BLaER1 (cell line): Measurements from ENCODE around the gene SMARCB1.

Experiments used
- H3K27ac ChIP-seq: shearing (Covaris generic); formaldehyde crosslinking; 2 replicates; pipeline ENCODE4 v1.8.1; 2022
- H3K27me3 ChIP-seq: shearing (Covaris generic); formaldehyde crosslinking; 2 replicates; pipeline ENCODE4 v1.8.1; 2022
- H3K36me3 ChIP-seq: shearing (Covaris generic); formaldehyde crosslinking; 2 replicates; pipeline ENCODE4 v1.8.1; 2022
- H3K4me1 ChIP-seq: shearing (Covaris generic); formaldehyde crosslinking; 2 replicates; pipeline ENCODE4 v1.8.1; 2022
- H3K4me2 ChIP-seq: shearing (Covaris generic); formaldehyde crosslinking; 2 replicates; pipeline ENCODE4 v1.8.1; 2022
- H3K4me3 ChIP-seq: shearing (Covaris generic); formaldehyde crosslinking; 2 replicates; pipeline ENCODE4 v1.8.1; 2022
- H3K9ac ChIP-seq: shearing (Covaris generic); formaldehyde crosslinking; 2 replicates; pipeline ENCODE4 v1.8.1; 2022
- H3K9me3 ChIP-seq: shearing (Covaris generic); formaldehyde crosslinking; 2 replicates; pipeline ENCODE4 v1.8.1; 2022
- H4K20me1 ChIP-seq: shearing (Covaris generic); formaldehyde crosslinking; 2 replicates; pipeline ENCODE4 v1.8.1; 2022
- Cebpa-rat ChIP-seq: shearing (Covaris generic); IDR thresholded peaks from 2 replicates; pipeline ENCODE4 v1.8.1; 2022

Gene SMARCB1

DNA sequence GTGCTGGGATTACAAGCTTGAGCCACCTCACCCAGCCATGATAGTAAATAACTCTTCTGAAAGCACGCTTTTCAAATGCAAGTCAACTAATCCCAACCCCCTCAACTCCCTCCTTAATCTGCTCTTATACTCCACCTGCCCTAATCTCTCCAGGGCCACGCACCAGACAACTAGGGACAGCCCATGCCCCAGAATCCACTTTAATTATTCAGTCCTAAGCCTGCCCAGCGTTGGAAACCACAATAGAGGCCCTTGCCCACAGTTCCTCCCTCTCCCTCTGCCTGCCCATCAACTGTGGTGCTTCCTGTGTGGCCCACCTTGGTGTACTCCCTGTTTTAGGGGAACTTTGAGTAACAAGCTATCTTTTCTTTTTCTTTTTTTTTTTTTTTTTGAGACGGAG is 29.9 kb upstream of the SMARCB1 start:
- Histone ChIP-seq H3K27me3 (no peaks in the 10 kb centered on the region), H3K4me2 (peak overlapping the region; percentile 99), H3K9ac (peak overlapping the region; percentile 27; the same call in 1 of the 2 replicates), H3K9me3 (no peaks in the 10 kb centered on the region), H3K4me1 (peaks cover 75% of the 10 kb centered on the region), H3K36me3 (no peaks in the 10 kb centered on the region), H3K27ac (peak overlapping the region; percentile 64), H3K4me3 (no peak overlapping the region), H4K20me1 (no peaks in the 10 kb centered on the region)
- no peak for TF ChIP-seq Cebpa-rat

DNA sequence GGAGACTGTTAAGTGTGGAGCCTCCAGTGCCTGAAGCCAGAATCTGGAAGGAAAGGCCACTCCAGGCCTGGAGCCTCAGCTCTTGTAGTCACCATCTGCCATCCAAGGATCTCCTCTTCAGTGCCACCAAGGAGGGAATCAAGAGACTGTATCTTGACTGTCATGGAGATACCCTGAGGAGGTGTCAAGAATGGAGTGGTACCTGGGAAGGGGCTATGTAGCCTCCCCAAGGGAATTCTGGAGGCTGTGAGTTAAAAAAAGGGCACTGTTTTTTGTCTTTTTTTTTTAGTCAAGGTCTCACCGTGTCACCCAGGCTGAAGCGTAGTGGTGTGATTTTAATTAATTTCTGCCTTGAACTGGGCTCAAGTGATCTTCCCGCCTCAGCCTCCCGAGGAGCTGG is 27.2 kb upstream of the SMARCB1 start:
- Histone ChIP-seq H3K4me1 (peaks cover 97% of the 10 kb centered on the region), H4K20me1 (peaks cover 16% of the 10 kb centered on the region), H3K4me3 (no peak overlapping the region), H3K9ac (no peak overlapping the region), H3K36me3 (peaks cover 8% of the 10 kb centered on the region), H3K9me3 (no peaks in the 10 kb centered on the region), H3K27ac (no peak overlapping the region), H3K27me3 (no peaks in the 10 kb centered on the region), H3K4me2 (no peak overlapping the region)
- no peak for TF ChIP-seq Cebpa-rat

DNA sequence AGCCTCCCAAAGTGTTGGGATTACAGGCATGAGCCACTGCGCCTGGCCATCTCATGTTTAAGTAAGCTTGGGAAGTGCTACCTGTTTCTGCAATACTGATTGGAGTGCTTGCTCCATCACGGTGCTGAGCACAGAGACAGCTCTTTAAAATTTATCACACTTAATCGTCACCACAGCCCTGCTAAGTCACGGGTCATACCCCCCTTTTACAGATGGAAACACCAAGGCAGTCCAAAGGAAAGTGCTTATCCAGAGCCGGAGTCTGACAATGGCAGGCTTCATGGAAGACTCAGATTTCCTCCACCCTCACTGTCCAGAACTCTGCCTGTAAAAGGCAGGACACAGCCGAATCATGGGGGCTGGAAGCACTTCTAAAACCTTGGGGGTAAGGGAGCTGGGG is 26.7 kb upstream of the SMARCB1 start:
- H3K4me1 ChIP-seq, result peaks cover 97% of the 10 kb centered on the region
- no peaks in the 10 kb centered on the region for H3K9me3 ChIP-seq
- peaks cover 12% of the 10 kb centered on the region for H3K36me3 ChIP-seq
- H3K4me3 ChIP-seq, result no peak overlapping the region
- no peak overlapping the region for H3K9ac ChIP-seq
- TF ChIP-seq Cebpa-rat, result no peak
- no peak overlapping the region for H3K27ac ChIP-seq
- no peaks in the 10 kb centered on the region for H3K27me3 ChIP-seq
- 0 out of 2 replicates have a peak overlapping the region, but pooled peaks have one; percentile 43 for H3K4me2 ChIP-seq
- peaks cover 21% of the 10 kb centered on the region for H4K20me1 ChIP-seq

DNA sequence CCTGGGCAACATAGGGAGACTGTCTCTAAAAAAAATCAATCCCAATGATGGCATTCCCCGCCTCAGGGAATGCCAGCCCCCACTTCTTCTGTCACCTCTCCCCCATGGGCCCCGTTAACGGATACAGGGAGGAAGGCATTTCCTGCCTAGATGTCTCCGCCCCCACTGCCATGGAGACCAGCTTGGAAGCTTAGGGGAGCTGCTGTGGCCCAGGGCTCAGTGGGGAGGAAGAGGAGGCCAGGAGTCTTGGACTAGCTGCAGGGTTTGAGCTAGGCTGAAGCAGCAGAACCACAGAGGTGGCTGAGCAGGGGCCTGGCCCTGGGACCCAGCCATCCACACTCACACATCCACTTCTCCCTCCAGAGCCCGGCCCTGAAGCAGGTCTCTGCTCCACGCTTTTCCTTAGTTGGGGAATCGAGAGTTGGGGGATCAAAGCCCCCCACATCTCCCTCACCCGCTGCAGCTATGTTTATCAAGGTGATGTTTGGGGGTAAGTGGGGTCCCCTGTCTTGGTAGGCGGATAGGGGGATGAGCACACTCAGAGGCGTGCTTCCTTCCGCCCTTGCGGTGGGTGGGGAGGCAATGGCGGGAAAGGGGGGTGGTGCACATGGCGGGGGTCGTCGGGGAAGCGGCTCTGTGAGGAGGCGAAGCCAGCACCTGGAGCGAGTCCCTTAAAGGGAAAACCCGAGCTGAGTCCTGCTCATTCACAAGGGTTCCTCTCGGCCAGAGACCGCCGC is 23.8 kb upstream of the SMARCB1 start, which contains the start of gene C22orf15:
C22orf15 (plus strand) TSS at position 149 of the 737 bp plus-strand sequence; CDS start at position 466, 317 bp downstream.
- peak within 1 kb of the TSS; percentile 77 for H3K27ac ChIP-seq
- peak within 1 kb of the TSS; percentile 72 for H3K9ac ChIP-seq
- peaks cover 87% of the 10 kb centered on the region for H3K4me1 ChIP-seq
- H3K4me3 ChIP-seq, result peak within 1 kb of the TSS; percentile 82
- no peaks in the 10 kb centered on the region for H3K27me3 ChIP-seq
- peaks cover 21% of the 10 kb centered on the region for H3K36me3 ChIP-seq
- peak within 1 kb of the TSS; percentile 99 for H3K4me2 ChIP-seq
- no peak for TF ChIP-seq Cebpa-rat
- no peaks in the 10 kb centered on the region for H3K9me3 ChIP-seq
- peaks cover 43% of the 10 kb centered on the region for H4K20me1 ChIP-seq

DNA sequence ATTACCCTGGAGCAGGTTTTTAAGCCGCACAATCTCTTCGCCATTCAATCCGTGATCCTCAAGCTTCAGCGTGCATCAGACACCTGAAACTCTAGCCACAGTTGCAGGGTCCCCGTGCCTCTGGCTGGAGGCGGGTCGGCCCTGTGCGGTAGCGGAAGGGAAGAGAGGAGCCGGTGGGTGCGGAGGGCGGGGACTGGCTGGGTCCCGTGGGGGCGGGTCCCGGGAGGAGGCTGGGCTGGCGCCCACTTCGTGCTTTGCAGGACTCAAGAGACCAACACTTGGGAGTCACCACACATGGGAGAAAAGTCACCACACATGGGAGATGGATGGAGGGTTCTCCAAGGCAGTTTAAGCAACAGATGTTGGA is 23.2 kb upstream of the SMARCB1 start:
- Histone ChIP-seq H3K27me3 (no peaks in the 10 kb centered on the region), H3K27ac (peak overlapping the region; percentile 77), H3K4me3 (peak overlapping the region; percentile 82), H3K9me3 (no peaks in the 10 kb centered on the region), H3K9ac (peak overlapping the region; percentile 72), H3K36me3 (peaks cover 21% of the 10 kb centered on the region), H3K4me2 (peak overlapping the region; percentile 99), H4K20me1 (peaks cover 43% of the 10 kb centered on the region), H3K4me1 (peaks cover 86% of the 10 kb centered on the region)
- TF ChIP-seq Cebpa-rat, result no peak

DNA sequence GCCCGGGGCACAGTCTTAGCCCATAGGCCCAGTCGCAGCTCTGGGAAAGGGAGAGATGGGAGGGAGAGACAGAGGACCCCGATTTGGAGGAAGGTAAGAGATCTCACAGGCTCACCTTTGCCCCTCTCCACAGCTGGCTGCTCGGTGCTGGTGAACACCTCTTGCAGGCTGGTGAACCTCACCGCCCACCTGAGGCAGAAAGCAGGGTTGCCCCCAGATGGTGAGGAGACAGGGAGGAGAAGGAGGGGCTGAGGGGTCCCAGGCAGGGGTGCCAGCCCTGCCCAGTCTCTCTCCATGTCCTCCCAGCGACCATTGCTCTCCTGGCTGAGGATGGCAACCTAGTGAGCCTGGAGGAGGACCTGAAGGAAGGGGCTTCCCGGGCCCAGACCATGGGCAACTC is 22.8 kb upstream of the SMARCB1 start:
- Histone ChIP-seq H3K9ac (peak overlapping the region; percentile 72), H3K27ac (peak overlapping the region; percentile 77), H3K9me3 (no peaks in the 10 kb centered on the region), H3K36me3 (peaks cover 21% of the 10 kb centered on the region), H3K4me2 (peak overlapping the region; percentile 99), H4K20me1 (peaks cover 43% of the 10 kb centered on the region), H3K27me3 (no peaks in the 10 kb centered on the region), H3K4me1 (peaks cover 86% of the 10 kb centered on the region), H3K4me3 (peak overlapping the region; percentile 82)
- no peak for TF ChIP-seq Cebpa-rat

DNA sequence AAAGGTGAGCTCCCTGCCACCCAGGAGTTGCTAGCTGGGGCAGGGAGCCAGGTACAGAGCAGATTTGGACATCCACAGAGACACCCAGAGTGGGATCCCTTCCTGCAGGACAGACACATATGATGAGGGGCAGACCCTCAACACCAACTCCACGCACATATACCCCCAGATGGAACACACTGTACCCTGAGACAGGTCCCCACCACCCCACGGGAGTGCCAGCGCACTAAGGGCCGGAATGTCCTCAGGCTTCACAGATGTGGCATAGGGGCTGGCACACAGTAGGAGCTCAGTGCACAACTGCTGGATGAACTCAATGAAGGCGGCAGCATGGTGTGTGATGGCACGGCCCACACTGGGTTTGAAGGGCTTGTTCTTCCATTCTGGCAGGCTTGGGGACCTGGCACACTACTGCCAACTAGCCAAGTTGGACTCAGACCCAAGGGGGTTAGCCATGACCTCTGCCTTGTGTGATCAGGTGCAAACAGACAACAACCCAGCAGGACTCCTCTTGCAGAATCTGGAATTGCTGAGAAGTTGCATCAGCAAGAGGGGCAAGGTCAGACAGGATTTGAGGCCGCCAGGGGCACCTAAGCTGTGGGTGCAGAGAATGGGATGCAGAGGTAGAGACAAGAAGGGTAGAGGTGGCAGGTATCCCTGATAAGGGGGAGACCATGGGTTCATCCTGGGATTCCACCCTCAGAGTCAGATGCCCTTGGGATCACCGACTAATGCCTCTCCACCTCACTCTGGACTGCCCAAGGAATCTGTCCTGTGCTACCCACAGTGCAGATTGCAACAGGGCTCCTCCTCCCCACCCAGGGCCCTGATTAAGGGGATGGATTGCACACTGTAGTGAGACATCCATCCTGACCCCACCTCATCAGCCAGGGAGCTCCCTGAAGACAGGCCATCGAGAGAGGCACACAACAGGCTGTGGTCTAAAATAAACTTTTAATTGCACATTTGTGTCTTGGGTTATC is 21.6 kb upstream of the SMARCB1 start:
- Histone ChIP-seq H4K20me1 (peaks cover 43% of the 10 kb centered on the region), H3K9ac (peak overlapping the region; percentile 72), H3K4me1 (peaks cover 87% of the 10 kb centered on the region), H3K9me3 (no peaks in the 10 kb centered on the region), H3K4me2 (peak overlapping the region; percentile 99), H3K36me3 (peaks cover 21% of the 10 kb centered on the region), H3K4me3 (peak overlapping the region; percentile 82), H3K27me3 (no peaks in the 10 kb centered on the region), H3K27ac (peak overlapping the region; percentile 77)
- no peak for TF ChIP-seq Cebpa-rat

DNA sequence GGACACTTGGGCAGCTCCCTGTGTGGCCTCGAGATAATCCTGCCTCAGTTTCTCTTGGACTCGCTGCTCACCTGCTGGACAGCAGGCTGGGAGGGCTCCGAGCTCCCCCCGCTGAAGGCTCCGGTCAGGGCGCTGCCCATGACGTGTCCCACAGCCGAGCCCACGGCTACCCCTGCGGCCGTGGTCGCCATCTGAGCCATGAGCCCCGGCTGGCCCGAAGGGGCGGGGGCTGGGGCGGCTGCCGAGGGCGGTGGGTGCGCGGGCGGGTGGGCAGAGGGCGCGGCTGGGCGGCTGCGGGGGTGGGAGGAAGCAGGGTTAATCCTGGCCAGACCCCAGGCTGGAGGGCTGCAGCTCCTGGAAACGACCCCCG is 19.5 kb upstream of the SMARCB1 start:
- H3K27me3 ChIP-seq, result no peaks in the 10 kb centered on the region
- peak overlapping the region; percentile 95 for H3K27ac ChIP-seq
- peak overlapping the region; percentile 93 for H3K9ac ChIP-seq
- peak overlapping the region; percentile 99 for H3K4me2 ChIP-seq
- peak overlapping the region; percentile 82 for H3K4me3 ChIP-seq
- TF ChIP-seq Cebpa-rat, result no peak
- H3K4me1 ChIP-seq, result peaks cover 88% of the 10 kb centered on the region
- H3K36me3 ChIP-seq, result peaks cover 21% of the 10 kb centered on the region
- H4K20me1 ChIP-seq, result peaks cover 43% of the 10 kb centered on the region
- H3K9me3 ChIP-seq, result no peaks in the 10 kb centered on the region

DNA sequence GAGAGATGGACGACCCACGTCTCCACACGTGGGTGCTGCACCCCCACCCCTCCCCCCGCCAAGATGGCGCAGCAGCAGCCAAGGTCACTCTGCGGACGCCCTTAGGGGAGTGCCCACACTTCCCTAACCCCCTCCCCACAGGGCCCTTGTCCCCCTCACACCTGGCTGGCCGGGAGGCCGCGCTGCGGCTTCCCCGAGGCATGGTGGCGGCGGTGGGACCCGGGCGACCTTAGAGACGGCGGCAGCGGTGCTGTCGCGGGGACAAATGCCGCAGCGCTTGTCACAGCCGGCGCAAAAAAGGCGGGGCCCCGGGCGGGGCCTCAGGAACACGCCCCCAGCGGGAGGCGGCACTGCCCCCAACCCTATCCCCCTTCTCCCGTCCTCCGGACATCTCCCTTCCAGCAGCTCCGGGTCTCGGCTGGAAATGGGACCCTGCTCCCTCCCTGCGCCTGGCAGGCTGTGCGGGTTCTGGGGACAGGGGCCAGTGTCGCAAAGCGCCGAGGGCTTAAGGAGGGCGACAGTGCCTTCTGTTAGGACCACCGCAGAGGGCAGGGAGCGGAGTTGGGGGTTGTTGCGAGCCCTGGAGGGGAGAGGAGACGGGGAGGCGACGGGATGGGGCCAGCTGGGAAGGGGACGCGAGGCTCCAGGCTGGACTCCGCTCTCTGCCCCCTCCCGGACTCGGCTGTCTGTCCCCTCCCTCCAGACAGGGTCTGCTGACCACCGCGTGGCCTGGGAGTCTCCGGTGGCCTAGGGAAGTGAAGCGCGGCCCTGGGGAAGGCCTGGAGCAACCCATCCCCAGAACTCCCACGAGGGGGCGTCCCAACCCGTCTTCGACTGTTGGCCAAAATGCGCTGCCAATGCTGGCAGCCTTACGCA is 18.9 kb upstream of the SMARCB1 start, which contains the start of gene CHCHD10:
CHCHD10 (minus strand) TSS at position 300 of the 876 bp plus-strand sequence; CDS start at position 202, 98 bp downstream.
- Histone ChIP-seq H3K27me3 (no peaks in the 10 kb centered on the region), H4K20me1 (peaks cover 41% of the 10 kb centered on the region), H3K36me3 (peaks cover 21% of the 10 kb centered on the region), H3K4me3 (peak within 1 kb of the TSS; percentile 82), H3K4me2 (peak within 1 kb of the TSS; percentile 99), H3K4me1 (peaks cover 84% of the 10 kb centered on the region), H3K27ac (peak within 1 kb of the TSS; percentile 95), H3K9ac (peak within 1 kb of the TSS; percentile 93), H3K9me3 (no peaks in the 10 kb centered on the region)
- no peak for TF ChIP-seq Cebpa-rat
